WTC11 (cell line): ENCODE measurements around the gene FEM1A. TPM values are rescaled to one million over a fixed set of nuclear protein-coding genes. Genes with fewer than 3 reads are reported as not detected.

Experiments
- ATAC-seq: fragments of 200-7000 bp; cut with Tn5 transposase; 2 replicates; pipeline ENCODE4 v1.10.0; 2021; ENCODE audit warnings: mild to moderate bottlenecking, moderate library complexity
- CTCF ChIA-PET: fragments of 300-600 bp; sonication (Branson Sonifier 250); formaldehyde crosslinking; loops from one replicate; lab custom pipeline; 2021; ENCODE audit warnings: antibody characterized with exemption; lab: Charles Lee
- POLR2A ChIA-PET: fragments of 350-600 bp; sonication (Branson Sonifier 250); formaldehyde crosslinking; loops from one replicate; lab custom pipeline; 2021; ENCODE audit warnings: antibody characterized with exemption; lab: Charles Lee
- DNase-seq: peaks from one replicate; pipeline ENCODE4 v3.0.0; 2021; ENCODE audit warnings: low spot score
- H3K27ac Mint-ChIP-seq: 2 replicates; pipeline ENCODE4 v1.8.0; 2021; ENCODE audit warnings: mixed read lengths
- H3K27me3 Mint-ChIP-seq: 2 replicates; pipeline ENCODE4 v1.8.0; 2021; ENCODE audit warnings: low read depth, mild to moderate bottlenecking, moderate library complexity, mixed read lengths
- H3K36me3 Mint-ChIP-seq: 2 replicates; pipeline ENCODE4 v1.8.0; 2021; ENCODE audit warnings: mixed read lengths
- H3K4me1 Mint-ChIP-seq: 2 replicates; pipeline ENCODE4 v1.8.0; 2022; ENCODE audit warnings: mixed read lengths
- H3K4me3 Mint-ChIP-seq: 2 replicates; pipeline ENCODE4 v1.8.0; 2021; ENCODE audit warnings: mild to moderate bottlenecking, moderate library complexity, mixed read lengths
- H3K9me3 Mint-ChIP-seq: 2 replicates; pipeline ENCODE4 v1.8.0; 2021; ENCODE audit warnings: mixed read lengths
- ATF1 ChIP-seq: sonication (generic); formaldehyde crosslinking; IDR thresholded peaks from 2 replicates; pipeline ENCODE4 v1.8.1; 2023; ENCODE audit warnings: mild to moderate bottlenecking, moderate library complexity, missing genetic modification reagents
- ATF3 ChIP-seq: sonication (generic); formaldehyde crosslinking; conservative IDR thresholded peaks from 2 replicates; pipeline ENCODE4 v1.8.1; 2022; ENCODE audit warnings: mild to moderate bottlenecking, missing genetic modification reagents
- ELF4 ChIP-seq: sonication (generic); formaldehyde crosslinking; IDR thresholded peaks from 2 replicates; pipeline ENCODE4 v1.8.1; 2022; ENCODE audit warnings: low read depth, mild to moderate bottlenecking, moderate library complexity, missing genetic modification reagents
- EMX1 ChIP-seq: fragments of 250-450 bp; sonication (Bioruptor Pico); IDR thresholded peaks from 2 replicates; pipeline ENCODE4 v1.8.0; 2021; ENCODE audit warnings: mild to moderate bottlenecking
- NFE2L1 ChIP-seq: sonication (generic); formaldehyde crosslinking; IDR thresholded peaks from 2 replicates; pipeline ENCODE4 v1.8.1; 2023; ENCODE audit warnings: missing genetic modification reagents
- PRRX2 ChIP-seq: fragments of 250-450 bp; sonication (Bioruptor Pico); IDR thresholded peaks from 2 replicates; pipeline ENCODE4 v1.8.0; 2021; ENCODE audit warnings: mild to moderate bottlenecking
- ZNF219 ChIP-seq: sonication (generic); formaldehyde crosslinking; IDR thresholded peaks from 2 replicates; pipeline ENCODE4 v1.8.0; 2023; ENCODE audit warnings: missing genetic modification reagents, mild to moderate bottlenecking, borderline replicate concordance
- ZNF263 ChIP-seq: sonication (generic); formaldehyde crosslinking; IDR thresholded peaks from 2 replicates; pipeline ENCODE4 v1.8.1; 2022; ENCODE audit warnings: low read depth, mild to moderate bottlenecking, moderate library complexity, missing genetic modification reagents
- ZNF396 ChIP-seq: fragments of 250-450 bp; sonication (Bioruptor Pico); IDR thresholded peaks from 2 replicates; pipeline ENCODE4 v1.8.0; 2021; ENCODE audit warnings: mild to moderate bottlenecking, moderate library complexity, borderline replicate concordance
- ZNF423 ChIP-seq: fragments of 250-450 bp; sonication (Bioruptor Pico); IDR thresholded peaks from 2 replicates; pipeline ENCODE4 v2.1.2; 2022; ENCODE audit warnings: mild to moderate bottlenecking, moderate library complexity
- ZNF671 ChIP-seq: fragments of 250-450 bp; sonication (Bioruptor Pico); IDR thresholded peaks from 2 replicates; pipeline ENCODE4 v1.8.0; 2021; ENCODE audit warnings: mild to moderate bottlenecking
- total RNA-seq: library from RNA; stranded (reverse); gene quantifications from 3 replicates; pipeline ENCODE4 v1.2.3, GENCODE V29; 2021
- TF ChIP-seq, protein P1 (sequence below): sonication (generic); formaldehyde crosslinking; IDR thresholded peaks from 2 replicates; pipeline ENCODE4 v1.8.0; 2022; ENCODE audit warnings: mild to moderate bottlenecking, missing genetic modification reagents
- TF ChIP-seq, protein P2 (sequence below): sonication (generic); formaldehyde crosslinking; IDR thresholded peaks from 2 replicates; pipeline ENCODE4 v1.8.1; 2022; ENCODE audit warnings: mild to moderate bottlenecking, moderate library complexity, missing genetic modification reagents
- TF ChIP-seq, protein P3 (sequence below): fragments of 250-450 bp; sonication (Bioruptor Pico); IDR thresholded peaks from 2 replicates; pipeline ENCODE4 v1.9.0; 2021; ENCODE audit warnings: mild to moderate bottlenecking
- TF ChIP-seq, protein P4 (sequence below): sonication (generic); formaldehyde crosslinking; conservative IDR thresholded peaks from 2 replicates; pipeline ENCODE4 v1.8.1; 2023; ENCODE audit warnings: mild to moderate bottlenecking, low read depth, missing genetic modification reagents, moderate library complexity
- TF ChIP-seq, protein P5 (sequence below): sonication (generic); formaldehyde crosslinking; IDR thresholded peaks from 2 replicates; pipeline ENCODE4 v1.8.1; 2023; ENCODE audit warnings: mild to moderate bottlenecking, missing genetic modification reagents, borderline replicate concordance
- TF ChIP-seq, protein P6 (sequence below): sonication (generic); formaldehyde crosslinking; IDR thresholded peaks from 2 replicates; pipeline ENCODE4 v1.8.0; 2022; ENCODE audit warnings: missing genetic modification reagents
- TF ChIP-seq, protein P7 (sequence below): sonication (generic); formaldehyde crosslinking; IDR thresholded peaks from 2 replicates; pipeline ENCODE4 v1.8.0; 2023; ENCODE audit warnings: missing genetic modification reagents
- TF ChIP-seq, protein P8 (sequence below): fragments of 250-450 bp; sonication (Bioruptor Pico); IDR thresholded peaks from 2 replicates; pipeline ENCODE4 v2.1.2; 2022; ENCODE audit warnings: mild to moderate bottlenecking, moderate library complexity

FEM1A gene
- total RNA-seq, 1 experiment from 2014 or later = 15.7 TPM

- no peak for TF ChIP-seq ZNF671 (CRISPR knock-in tag)
- TF ChIP-seq, protein P1, sequence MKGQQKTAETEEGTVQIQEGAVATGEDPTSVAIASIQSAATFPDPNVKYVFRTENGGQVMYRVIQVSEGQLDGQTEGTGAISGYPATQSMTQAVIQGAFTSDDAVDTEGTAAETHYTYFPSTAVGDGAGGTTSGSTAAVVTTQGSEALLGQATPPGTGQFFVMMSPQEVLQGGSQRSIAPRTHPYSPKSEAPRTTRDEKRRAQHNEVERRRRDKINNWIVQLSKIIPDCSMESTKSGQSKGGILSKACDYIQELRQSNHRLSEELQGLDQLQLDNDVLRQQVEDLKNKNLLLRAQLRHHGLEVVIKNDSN (CRISPR knock-in tag) = no peak
- TF ChIP-seq ATF1 (CRISPR knock-in tag) = no peak
- TF ChIP-seq, protein P2, sequence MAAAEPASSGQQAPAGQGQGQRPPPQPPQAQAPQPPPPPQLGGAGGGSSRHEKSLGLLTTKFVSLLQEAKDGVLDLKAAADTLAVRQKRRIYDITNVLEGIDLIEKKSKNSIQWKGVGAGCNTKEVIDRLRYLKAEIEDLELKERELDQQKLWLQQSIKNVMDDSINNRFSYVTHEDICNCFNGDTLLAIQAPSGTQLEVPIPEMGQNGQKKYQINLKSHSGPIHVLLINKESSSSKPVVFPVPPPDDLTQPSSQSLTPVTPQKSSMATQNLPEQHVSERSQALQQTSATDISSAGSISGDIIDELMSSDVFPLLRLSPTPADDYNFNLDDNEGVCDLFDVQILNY (CRISPR knock-in tag) = no peak
These were observed 37.3 kb upstream of the FEM1A start (continued) for GRCh38 chr19:4754248-4754647.

DNA sequence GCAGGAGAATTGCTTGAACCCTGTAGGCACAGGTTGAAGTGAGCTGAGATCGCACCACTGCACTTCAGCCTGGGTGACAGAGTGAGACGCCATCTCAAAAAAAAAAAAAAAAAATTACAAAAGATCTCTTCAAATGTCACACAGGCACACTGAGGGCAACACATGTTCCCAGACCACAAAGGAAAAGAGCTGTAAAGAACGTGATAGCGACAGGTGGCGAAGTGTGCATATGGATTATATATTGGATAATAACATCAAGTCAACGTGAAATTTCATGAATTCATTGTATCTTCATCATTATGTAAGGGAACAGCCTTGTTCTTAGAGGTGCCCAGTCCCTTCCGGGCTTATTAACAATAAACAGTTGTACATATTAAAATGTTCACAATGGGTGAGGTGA lies 36.1 kb upstream of the FEM1A start:
- H3K4me1 Mint-ChIP-seq = peaks cover 3% of the 10 kb centered on the region

More for the DNA sequence above, 36.1 kb upstream of the FEM1A start:
- no peaks in the 10 kb centered on the region for H3K9me3 Mint-ChIP-seq
- POLR2A ChIA-PET = no interaction called here
- H3K36me3 Mint-ChIP-seq = no peaks in the 10 kb centered on the region
- CTCF ChIA-PET = interaction anchor here (1.1 kb wide), 1 partner anchor 54 kb away, joined by 4 read pairs; no protein-coding TSS in a partner anchor
- DNase-seq = no peak
- H3K27ac Mint-ChIP-seq = no peak overlapping the region
- peaks cover 25% of the 10 kb centered on the region for H3K27me3 Mint-ChIP-seq
- no peak for TF ChIP-seq ZNF396 (CRISPR knock-in tag)
- TF ChIP-seq ZNF423 (CRISPR knock-in tag) = no peak
- TF ChIP-seq, protein P3, sequence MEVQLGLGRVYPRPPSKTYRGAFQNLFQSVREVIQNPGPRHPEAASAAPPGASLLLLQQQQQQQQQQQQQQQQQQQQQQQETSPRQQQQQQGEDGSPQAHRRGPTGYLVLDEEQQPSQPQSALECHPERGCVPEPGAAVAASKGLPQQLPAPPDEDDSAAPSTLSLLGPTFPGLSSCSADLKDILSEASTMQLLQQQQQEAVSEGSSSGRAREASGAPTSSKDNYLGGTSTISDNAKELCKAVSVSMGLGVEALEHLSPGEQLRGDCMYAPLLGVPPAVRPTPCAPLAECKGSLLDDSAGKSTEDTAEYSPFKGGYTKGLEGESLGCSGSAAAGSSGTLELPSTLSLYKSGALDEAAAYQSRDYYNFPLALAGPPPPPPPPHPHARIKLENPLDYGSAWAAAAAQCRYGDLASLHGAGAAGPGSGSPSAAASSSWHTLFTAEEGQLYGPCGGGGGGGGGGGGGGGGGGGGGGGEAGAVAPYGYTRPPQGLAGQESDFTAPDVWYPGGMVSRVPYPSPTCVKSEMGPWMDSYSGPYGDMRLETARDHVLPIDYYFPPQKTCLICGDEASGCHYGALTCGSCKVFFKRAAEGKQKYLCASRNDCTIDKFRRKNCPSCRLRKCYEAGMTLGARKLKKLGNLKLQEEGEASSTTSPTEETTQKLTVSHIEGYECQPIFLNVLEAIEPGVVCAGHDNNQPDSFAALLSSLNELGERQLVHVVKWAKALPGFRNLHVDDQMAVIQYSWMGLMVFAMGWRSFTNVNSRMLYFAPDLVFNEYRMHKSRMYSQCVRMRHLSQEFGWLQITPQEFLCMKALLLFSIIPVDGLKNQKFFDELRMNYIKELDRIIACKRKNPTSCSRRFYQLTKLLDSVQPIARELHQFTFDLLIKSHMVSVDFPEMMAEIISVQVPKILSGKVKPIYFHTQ (CRISPR knock-in tag) = no peak
- TF ChIP-seq ZNF219 (CRISPR knock-in tag) = no peak
- no peak for TF ChIP-seq EMX1 (CRISPR knock-in tag)
- TF ChIP-seq PRRX2 (CRISPR knock-in tag) = no peak
- TF ChIP-seq, protein P4, sequence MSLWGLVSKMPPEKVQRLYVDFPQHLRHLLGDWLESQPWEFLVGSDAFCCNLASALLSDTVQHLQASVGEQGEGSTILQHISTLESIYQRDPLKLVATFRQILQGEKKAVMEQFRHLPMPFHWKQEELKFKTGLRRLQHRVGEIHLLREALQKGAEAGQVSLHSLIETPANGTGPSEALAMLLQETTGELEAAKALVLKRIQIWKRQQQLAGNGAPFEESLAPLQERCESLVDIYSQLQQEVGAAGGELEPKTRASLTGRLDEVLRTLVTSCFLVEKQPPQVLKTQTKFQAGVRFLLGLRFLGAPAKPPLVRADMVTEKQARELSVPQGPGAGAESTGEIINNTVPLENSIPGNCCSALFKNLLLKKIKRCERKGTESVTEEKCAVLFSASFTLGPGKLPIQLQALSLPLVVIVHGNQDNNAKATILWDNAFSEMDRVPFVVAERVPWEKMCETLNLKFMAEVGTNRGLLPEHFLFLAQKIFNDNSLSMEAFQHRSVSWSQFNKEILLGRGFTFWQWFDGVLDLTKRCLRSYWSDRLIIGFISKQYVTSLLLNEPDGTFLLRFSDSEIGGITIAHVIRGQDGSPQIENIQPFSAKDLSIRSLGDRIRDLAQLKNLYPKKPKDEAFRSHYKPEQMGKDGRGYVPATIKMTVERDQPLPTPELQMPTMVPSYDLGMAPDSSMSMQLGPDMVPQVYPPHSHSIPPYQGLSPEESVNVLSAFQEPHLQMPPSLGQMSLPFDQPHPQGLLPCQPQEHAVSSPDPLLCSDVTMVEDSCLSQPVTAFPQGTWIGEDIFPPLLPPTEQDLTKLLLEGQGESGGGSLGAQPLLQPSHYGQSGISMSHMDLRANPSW (CRISPR knock-in tag) = no peak
- TF ChIP-seq ELF4 (CRISPR knock-in tag) = no peak
- TF ChIP-seq, protein P5, sequence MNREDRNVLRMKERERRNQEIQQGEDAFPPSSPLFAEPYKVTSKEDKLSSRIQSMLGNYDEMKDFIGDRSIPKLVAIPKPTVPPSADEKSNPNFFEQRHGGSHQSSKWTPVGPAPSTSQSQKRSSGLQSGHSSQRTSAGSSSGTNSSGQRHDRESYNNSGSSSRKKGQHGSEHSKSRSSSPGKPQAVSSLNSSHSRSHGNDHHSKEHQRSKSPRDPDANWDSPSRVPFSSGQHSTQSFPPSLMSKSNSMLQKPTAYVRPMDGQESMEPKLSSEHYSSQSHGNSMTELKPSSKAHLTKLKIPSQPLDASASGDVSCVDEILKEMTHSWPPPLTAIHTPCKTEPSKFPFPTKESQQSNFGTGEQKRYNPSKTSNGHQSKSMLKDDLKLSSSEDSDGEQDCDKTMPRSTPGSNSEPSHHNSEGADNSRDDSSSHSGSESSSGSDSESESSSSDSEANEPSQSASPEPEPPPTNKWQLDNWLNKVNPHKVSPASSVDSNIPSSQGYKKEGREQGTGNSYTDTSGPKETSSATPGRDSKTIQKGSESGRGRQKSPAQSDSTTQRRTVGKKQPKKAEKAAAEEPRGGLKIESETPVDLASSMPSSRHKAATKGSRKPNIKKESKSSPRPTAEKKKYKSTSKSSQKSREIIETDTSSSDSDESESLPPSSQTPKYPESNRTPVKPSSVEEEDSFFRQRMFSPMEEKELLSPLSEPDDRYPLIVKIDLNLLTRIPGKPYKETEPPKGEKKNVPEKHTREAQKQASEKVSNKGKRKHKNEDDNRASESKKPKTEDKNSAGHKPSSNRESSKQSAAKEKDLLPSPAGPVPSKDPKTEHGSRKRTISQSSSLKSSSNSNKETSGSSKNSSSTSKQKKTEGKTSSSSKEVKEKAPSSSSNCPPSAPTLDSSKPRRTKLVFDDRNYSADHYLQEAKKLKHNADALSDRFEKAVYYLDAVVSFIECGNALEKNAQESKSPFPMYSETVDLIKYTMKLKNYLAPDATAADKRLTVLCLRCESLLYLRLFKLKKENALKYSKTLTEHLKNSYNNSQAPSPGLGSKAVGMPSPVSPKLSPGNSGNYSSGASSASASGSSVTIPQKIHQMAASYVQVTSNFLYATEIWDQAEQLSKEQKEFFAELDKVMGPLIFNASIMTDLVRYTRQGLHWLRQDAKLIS (CRISPR knock-in tag) = no peak
- TF ChIP-seq, protein P6, sequence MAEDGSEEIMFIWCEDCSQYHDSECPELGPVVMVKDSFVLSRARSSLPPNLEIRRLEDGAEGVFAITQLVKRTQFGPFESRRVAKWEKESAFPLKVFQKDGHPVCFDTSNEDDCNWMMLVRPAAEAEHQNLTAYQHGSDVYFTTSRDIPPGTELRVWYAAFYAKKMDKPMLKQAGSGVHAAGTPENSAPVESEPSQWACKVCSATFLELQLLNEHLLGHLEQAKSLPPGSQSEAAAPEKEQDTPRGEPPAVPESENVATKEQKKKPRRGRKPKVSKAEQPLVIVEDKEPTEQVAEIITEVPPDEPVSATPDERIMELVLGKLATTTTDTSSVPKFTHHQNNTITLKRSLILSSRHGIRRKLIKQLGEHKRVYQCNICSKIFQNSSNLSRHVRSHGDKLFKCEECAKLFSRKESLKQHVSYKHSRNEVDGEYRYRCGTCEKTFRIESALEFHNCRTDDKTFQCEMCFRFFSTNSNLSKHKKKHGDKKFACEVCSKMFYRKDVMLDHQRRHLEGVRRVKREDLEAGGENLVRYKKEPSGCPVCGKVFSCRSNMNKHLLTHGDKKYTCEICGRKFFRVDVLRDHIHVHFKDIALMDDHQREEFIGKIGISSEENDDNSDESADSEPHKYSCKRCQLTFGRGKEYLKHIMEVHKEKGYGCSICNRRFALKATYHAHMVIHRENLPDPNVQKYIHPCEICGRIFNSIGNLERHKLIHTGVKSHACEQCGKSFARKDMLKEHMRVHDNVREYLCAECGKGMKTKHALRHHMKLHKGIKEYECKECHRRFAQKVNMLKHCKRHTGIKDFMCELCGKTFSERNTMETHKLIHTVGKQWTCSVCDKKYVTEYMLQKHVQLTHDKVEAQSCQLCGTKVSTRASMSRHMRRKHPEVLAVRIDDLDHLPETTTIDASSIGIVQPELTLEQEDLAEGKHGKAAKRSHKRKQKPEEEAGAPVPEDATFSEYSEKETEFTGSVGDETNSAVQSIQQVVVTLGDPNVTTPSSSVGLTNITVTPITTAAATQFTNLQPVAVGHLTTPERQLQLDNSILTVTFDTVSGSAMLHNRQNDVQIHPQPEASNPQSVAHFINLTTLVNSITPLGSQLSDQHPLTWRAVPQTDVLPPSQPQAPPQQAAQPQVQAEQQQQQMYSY = no peak
- TF ChIP-seq, protein P7, sequence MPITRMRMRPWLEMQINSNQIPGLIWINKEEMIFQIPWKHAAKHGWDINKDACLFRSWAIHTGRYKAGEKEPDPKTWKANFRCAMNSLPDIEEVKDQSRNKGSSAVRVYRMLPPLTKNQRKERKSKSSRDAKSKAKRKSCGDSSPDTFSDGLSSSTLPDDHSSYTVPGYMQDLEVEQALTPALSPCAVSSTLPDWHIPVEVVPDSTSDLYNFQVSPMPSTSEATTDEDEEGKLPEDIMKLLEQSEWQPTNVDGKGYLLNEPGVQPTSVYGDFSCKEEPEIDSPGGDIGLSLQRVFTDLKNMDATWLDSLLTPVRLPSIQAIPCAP (CRISPR knock-in tag) = no peak
- TF ChIP-seq, protein P8, sequence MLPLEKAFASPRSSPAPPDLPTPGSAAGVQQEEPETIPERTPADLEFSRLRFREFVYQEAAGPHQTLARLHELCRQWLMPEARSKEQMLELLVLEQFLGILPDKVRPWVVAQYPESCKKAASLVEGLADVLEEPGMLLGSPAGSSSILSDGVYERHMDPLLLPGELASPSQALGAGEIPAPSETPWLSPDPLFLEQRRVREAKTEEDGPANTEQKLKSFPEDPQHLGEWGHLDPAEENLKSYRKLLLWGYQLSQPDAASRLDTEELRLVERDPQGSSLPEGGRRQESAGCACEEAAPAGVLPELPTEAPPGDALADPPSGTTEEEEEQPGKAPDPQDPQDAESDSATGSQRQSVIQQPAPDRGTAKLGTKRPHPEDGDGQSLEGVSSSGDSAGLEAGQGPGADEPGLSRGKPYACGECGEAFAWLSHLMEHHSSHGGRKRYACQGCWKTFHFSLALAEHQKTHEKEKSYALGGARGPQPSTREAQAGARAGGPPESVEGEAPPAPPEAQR (CRISPR knock-in tag) = no peak
- no peak for TF ChIP-seq ATF3 (CRISPR knock-in tag)
- TF ChIP-seq ZNF263 (CRISPR knock-in tag) = no peak
- TF ChIP-seq NFE2L1 = no peak
- TF ChIP-seq, all 79 proteins: peak for 0
- no peak overlapping the region for H3K4me3 Mint-ChIP-seq
- no peak for ATAC-seq
